Amygdala (tissue), 56 donors: ENCODE data around the gene LCP1.
A peak's percentile ranks its signal among the peaks of the same experiment; 100 is the strongest.
"Not testable (repeated sequence)": the region's sequence is repeated elsewhere in the genome, so short reads cannot be mapped to it uniquely, and the experiment has no call there.

ENCODE experiments used
- DNase-seq, 56 donors: peaks; one replicate each; lab custom pipeline; 2025; lab: John Stamatoyannopoulos, UW

Gene LCP1

DNA sequence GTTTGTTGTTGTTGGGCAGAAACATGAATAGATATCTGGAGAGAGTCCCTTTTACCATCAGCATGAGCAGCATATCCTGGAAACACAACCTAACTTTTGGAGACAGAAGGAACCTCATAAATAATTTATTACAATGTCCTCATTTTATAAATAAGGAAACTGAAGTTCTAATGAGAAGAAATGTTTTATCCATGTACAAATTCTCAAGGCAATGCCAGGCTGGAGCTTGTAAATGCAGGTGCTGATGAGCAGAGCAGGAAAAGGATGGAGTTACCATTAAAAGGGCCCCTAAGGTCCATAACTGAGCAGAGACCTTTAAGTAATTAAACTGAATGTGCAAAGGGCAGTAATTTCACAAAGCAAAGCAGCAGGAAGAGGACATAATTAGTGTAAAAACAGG is 17.3 kb downstream of the LCP1 start:
- no peak for DNase-seq

DNA sequence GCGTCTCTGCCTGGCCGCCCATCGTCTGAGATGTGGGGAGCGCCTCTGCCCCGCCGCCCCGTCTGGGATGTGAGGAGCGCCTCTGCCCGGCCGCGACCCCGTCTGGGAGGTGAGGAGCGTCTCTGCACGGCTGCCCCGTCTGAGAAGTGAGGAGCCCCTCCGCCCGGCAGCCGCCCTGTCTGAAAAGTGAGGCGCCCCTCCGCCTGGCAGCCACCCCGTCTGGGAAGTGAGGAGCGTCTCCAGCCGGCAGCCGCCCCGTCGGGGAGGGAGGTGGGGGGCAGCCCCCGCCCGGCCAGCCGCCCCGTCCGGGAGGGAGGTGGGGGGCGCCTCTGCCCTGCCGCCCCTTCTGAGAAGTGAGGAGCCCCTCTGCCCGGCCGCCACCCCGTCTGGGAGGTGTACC is 19.2 kb downstream of the LCP1 start:
- not testable (repeated sequence) for DNase-seq

- DNase-seq, result peak in 1 of 56 donors; percentile 12
These were observed 21.4 kb downstream of the LCP1 start for GRCh38 chr13:46160471-46161066.

DNA sequence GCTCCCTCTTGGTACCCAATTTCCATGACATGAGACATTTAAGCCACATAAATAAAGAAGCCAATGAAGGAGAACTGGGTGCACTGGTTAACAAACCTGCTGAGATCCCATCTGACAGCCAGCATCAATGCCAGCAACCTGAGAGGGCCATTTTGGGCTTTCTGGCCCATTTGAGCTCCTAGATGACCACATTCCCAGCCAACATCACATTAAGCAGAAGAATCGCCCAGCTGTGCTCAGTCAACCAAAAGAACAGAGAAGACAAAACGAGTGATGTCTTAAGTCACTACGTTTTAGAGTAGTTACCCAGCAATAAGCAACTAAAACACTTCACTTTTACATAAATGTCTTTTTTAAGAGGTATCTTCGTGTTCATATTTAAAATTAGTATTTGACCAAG is 21.9 kb downstream of the LCP1 start:
- DNase-seq, result no peak

DNA sequence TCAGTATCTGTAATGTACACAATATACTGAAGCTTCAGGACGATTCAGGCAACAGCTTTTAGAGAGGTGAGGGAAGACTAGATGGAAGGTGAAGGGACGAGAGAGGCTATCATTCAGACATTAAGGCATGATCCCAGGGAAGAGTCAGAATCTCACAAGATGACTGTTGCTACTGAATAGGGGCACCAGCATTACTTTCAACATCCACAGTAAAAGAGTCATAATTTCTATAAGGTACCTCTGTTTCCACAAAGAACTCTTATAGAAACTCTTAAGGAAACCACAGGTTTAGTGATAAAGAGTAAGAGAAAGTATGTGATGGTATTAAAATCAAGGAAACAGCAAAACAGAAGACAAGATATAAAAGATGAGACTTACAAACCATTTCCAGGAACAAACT is 23.0 kb downstream of the LCP1 start:
- no peak for DNase-seq

- no peak for DNase-seq
These were observed 23.8 kb downstream of the LCP1 start for GRCh38 chr13:46158222-46158621.

- DNase-seq, result no peak
These were observed 27.7 kb downstream of the LCP1 start for GRCh38 chr13:46154136-46154801.

GRCh38 chr13:46152627-46153328 is 29.2 kb downstream of the LCP1 start:
- no peak for DNase-seq

DNA sequence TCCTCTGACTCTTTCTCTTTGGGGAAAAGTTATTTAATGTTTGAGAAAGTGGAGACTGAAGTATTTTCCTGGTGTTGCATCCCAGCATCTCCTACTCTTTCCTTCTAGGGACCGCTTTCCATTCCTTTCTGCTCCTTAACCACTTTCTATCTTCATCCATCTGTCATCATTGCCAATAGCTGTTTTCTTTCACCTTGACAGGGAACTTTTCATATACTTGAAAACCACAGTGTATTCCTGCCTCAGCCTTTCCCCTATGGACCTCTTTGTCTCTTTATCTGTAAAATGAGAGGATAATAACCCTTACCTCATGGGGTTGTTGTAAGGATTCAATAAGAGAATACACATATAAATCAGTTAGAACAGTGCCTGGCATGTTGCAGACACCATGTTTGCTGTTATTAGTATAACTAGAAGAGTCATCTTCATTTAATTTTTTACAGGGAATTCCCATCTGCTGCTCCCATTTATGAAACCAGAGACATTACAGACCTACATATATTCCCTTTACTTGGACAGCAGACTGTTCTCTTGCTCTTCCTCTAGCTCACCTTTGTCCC is 31.8 kb downstream of the LCP1 start:
- no peak for DNase-seq

- DNase-seq, result no peak
These were observed 32.5 kb downstream of the LCP1 start for GRCh38 chr13:46149272-46150133.

DNA sequence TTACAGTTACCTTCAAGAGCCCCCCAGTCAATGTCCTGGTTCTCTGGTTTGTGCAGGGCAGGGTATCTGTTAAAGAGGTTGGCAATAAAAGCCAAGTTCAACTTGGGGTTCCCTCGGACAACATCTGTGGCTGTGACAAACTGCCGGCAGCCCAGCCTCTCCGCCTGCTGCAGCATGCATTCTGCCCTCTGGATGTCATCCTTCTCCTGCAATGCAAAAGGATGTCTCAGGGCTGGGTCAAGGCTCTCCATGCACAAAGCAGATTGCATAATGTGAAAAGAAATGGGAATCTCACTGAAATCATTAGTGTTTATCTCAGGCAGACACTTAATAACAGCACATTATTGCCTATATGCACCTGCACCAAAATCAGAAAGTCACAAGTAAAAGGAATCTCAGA is 35.1 kb downstream of the LCP1 start:
- DNase-seq, result peak in 20 of 56 donors; percentile 3 to 51 (median 26)

GRCh38 chr13:46145950-46146349 is 36.0 kb downstream of the LCP1 start:
- DNase-seq, result no peak

DNA sequence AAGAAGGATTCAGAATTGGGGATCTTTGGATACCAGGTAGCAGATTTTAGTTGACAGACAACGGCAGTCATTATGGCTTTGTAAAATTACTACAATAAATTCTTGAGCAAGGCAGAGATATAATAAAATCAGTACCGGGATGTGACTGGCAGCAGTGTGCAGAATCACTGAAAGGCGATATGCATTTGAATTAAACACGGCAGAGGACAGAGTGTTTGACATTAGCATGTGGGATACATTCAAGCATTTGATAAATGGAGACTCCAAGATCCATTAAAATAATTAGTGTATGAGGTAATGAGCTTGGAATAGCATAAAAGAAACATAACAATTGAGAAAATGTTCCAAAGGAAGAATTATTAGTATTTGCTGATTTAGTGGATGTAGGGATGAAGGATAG is 36.8 kb downstream of the LCP1 start:
- DNase-seq, result no peak

DNA sequence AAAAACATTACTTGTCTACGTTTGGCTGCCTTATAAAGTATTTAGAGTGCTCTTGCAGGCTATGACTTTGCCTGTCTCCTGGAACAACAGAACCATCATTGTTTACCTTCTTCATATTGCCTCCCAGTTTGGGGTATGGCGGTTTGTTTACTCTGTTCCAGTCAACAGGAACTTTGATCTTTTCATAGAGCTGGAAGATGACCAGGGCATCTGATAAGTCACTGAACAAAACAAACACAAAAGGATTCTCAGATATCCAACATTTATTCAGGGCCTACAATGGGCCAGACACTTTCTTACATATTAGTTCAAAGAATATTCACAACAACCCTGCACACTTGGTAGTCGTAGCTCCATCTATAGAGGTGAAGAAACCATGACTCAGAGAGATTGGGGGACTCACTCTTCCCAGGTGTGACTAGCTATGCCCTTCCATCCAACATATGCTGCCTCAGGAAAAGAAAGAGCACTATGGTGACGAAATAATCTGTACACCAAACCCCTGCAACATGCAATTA is 38.7 kb downstream of the LCP1 start:
- no peak for DNase-seq

DNA sequence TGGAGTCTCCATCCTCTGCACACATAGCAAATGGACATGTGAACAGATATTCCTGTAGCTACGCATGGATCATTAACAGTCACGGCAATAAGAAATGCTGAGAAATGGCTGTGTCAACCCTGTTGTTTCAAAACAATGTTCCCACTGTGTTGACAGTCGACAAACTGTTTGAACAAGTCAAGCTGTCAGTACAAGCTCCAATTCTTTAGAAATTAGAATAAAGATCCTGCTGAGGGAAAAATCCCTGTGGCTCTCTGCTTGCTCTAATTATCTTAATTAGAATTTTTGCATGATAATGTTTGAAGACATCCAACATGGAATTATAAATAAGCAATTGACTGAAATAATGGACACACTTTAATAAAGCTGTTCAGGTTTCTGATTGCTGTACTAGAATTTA is 39.2 kb downstream of the LCP1 start:
- DNase-seq, result no peak

DNA sequence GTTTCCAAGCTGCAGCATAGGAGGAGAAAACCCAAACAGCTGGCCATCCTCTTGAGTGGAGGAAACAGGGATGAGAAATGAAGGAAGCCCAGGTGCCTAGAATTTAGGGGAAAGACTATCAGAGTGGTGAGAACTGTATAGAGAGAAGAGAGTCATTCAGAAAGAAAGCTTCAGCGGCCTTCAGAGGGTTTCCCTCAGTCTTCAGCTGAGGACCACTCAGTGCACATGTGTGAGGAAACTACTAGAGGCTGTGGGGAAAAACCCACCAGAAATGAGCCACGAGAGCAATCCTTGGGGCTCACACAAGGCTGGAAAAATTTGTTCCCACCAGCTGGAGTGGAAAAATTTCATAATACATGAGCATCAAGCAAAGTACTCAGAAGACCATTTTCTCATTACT is 41.9 kb downstream of the LCP1 start:
- DNase-seq, result no peak

GRCh38 chr13:46137627-46138317 is 44.2 kb downstream of the LCP1 start:
- no peak for DNase-seq

DNA sequence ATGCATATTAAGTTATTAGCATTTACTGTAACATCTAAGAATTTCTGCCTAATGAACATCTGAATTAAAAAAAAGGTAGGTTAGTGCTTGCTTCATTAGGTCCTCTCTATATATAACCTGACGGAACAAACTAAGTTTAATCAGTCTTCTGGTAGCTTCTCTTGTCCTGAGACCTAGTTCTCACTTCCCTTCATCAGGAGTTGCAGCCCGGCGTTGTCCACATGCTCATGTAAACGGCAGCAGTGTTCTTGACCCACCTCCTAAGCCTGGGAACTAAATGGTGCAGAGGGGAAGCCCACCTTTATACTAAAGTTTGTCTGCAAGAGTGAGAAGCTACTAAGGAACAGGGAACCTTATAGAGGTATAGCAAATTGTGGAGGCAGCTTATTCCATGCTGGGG is 45.3 kb downstream of the LCP1 start:
- DNase-seq, result no peak

- DNase-seq, result no peak
These were observed 46.9 kb downstream of the LCP1 start for GRCh38 chr13:46134961-46135522.

GRCh38 chr13:46134494-46134893 is 47.5 kb downstream of the LCP1 start:
- DNase-seq, result no peak
